ENCODE measurements around the gene NFYA.

- TF ChIP-seq MAX (IDR thresholded peaks at IDR 0.05) (no peak), CTCF (IDR thresholded peaks at IDR 0.05 in 2 of 3, conservative IDR thresholded peaks at IDR 0.05 in 1 of 3; ENCODE audit: borderline replicate concordance in 1 of 3, insufficient read depth in 1 of 3, low read depth in 2 of 3, low read length in 2 of 3) (no peak), ZNF274 (IDR thresholded peaks at IDR 0.05; ENCODE audit: low read depth, low read length) (no peak)
These were observed 24.8 kb downstream of the NFYA start for GRCh38 chr6:41097467-41098090.

Data from HCT116 (cell line).